Caco-2 (cell line): Measurements from ENCODE around the gene CEBPG. TPM values are rescaled to one million over a fixed set of nuclear protein-coding genes. Genes with fewer than 3 reads are reported as not detected.

Experiments used
- BruUV-seq: library from RNA; stranded (reverse); fragments of 400-500 nt; replicated peaks from 2 replicates; lab custom pipeline; 2021; lab: Mats Ljungman, UMichigan
- CTCF ChIA-PET: fragments of 300-600 bp; sonication (Branson Sonifier 250); formaldehyde crosslinking; loops from one replicate; lab custom pipeline; 2022; ENCODE audit warnings: antibody characterized with exemption; lab: Charles Lee
- POLR2A ChIA-PET: fragments of 300-600 bp; sonication (Branson Sonifier 250); formaldehyde crosslinking; loops from one replicate; lab custom pipeline; 2022; ENCODE audit warnings: antibody characterized with exemption; lab: Charles Lee
- DNase-seq, 2 experiments: peaks; one replicate each; pipeline versions ENCODE4 v3.0.0 to v3.0.0-alpha.2; 2020 to 2022
- H3K27me3 ChIP-seq: replicated peaks from 2 replicates; pipeline ENCODE4 v1.6.0; 2011; ENCODE audit warnings: low read length; ENCODE audit not compliant: control insufficient read depth, insufficient read depth
- H3K36me3 ChIP-seq: 2 replicates; pipeline ENCODE4 v1.5.1; 2011; ENCODE audit warnings: low read length; ENCODE audit not compliant: control insufficient read depth, insufficient read depth
- H3K4me1 ChIP-seq: fragments of 250-450 bp; sonication (Bioruptor Pico); 2 replicates; pipeline ENCODE4 v1.5.1; 2020; ENCODE audit warnings: mild to moderate bottlenecking
- H3K4me3 ChIP-seq: 2 replicates; pipeline ENCODE4 v1.5.1; 2011; ENCODE audit warnings: low read depth, mild to moderate bottlenecking, control low read depth, low read length
- H3K9me3 ChIP-seq: fragments of 250-450 bp; sonication (Bioruptor Pico); 2 replicates; pipeline ENCODE4 v1.5.1; 2020; ENCODE audit warnings: mild to moderate bottlenecking, moderate library complexity
- H3K27ac Mint-ChIP-seq: one replicate; pipeline ENCODE4 v1.8.0; 2022; ENCODE audit warnings: mixed read lengths; ENCODE audit not compliant: unreplicated experiment
- H3K27me3 Mint-ChIP-seq: one replicate; pipeline ENCODE4 v1.8.0; 2022; ENCODE audit warnings: mixed read lengths; ENCODE audit not compliant: insufficient read depth, unreplicated experiment
- H3K36me3 Mint-ChIP-seq: one replicate; pipeline ENCODE4 v1.8.0; 2022; ENCODE audit warnings: mild to moderate bottlenecking, mixed read lengths; ENCODE audit not compliant: insufficient read depth, unreplicated experiment
- H3K4me1 Mint-ChIP-seq: one replicate; pipeline ENCODE4 v1.8.0; 2022; ENCODE audit warnings: low read depth, mixed read lengths; ENCODE audit not compliant: unreplicated experiment
- H3K4me3 Mint-ChIP-seq: one replicate; pipeline ENCODE4 v1.8.0; 2022; ENCODE audit warnings: mild to moderate bottlenecking, moderate library complexity, mixed read lengths; ENCODE audit not compliant: unreplicated experiment
- H3K9me3 Mint-ChIP-seq: one replicate; pipeline ENCODE4 v1.8.0; 2022; ENCODE audit warnings: mixed read lengths; ENCODE audit not compliant: unreplicated experiment
- CTCF ChIP-seq, 2 experiments: fragments of 200-600 bp in 1 of 2; IDR thresholded peaks; 1 replicate in 1 of 2; 2 replicates in 1 of 2; pipeline versions ENCODE4 v1.5.1 to v1.8.0; 2011 to 2022; ENCODE audit warnings: antibody characterized with exemption in 1 of 2, control low read depth in 1 of 2, inconsistent platforms in 1 of 2, low read depth in 1 of 2, low read length in 1 of 2, mild to moderate bottlenecking in 1 of 2, moderate library complexity in 1 of 2; ENCODE audit not compliant: insufficient read depth in 1 of 2, severe bottlenecking in 1 of 2, unreplicated experiment in 1 of 2
- intact Hi-C: fragments of 100-400 bp; cut with micrococcal nuclease; formaldehyde crosslinking; loops from one replicate; pipeline ENCODE4 v1.10.0; 2022; ENCODE audit not compliant: unreplicated experiment
- total RNA-seq: library from RNA; stranded (reverse); gene quantifications from 2 replicates; pipeline ENCODE4 v1.2.3, GENCODE V29; 2022

The CEBPG gene
- total RNA-seq, 1 experiment from 2014 or later = 79.4 TPM

DNA sequence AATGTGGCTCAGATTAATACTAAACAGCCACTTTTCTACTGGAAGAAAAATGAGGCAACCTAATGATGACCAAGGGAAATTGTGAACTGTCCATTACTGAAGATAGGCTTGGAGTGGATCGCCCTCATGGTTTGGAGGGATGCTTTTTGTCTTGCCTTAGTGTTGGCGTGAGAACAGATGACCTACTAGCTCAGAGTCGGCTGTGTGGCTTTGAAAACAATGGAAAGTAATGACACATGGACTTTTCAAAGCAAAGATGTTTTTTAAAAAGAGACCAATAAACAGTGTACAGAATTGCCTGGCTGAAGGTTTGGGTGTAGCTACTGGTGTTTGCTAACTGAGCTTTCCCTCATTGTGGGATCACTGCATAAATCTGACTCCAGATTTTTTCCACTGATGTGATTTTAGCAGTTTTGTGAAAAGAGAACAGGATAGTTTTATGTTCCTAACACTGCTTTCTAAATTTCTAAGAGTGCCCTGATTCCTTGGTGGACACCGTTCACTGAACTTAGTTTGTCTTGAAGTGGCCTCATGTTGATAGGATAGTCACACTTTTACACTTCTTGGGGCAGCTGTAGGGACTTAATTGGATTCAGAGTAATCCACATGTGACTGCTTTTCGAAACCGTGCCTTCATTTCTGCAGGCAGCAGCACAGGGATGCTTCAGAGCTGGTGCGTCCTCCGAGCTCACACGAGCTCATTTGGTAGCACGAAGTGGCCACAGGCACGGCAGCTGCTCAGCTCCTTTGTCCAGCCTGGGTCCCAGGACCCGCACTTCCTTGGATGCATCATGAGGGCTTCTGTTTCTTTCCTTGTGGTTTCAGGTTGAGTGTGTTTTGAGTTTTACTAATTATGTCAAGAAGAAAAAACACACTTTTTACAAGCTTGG, 4.3 kb downstream of the CEBPG start:
- H3K27me3 Mint-ChIP-seq = no peaks in the 10 kb centered on the region
- Histone ChIP-seq H3K4me3 (no peak overlapping the region), H3K9me3 (0 out of 2 replicates have a peak, but pooled peaks cover 3% of the 10 kb centered on the region), H3K36me3 (peaks cover 3% of the 10 kb centered on the region), H3K27me3 (no peaks in the 10 kb centered on the region), H3K4me1 (peaks cover 33% of the 10 kb centered on the region)
- H3K9me3 Mint-ChIP-seq = no peaks in the 10 kb centered on the region
- POLR2A ChIA-PET = interaction anchor here (0.6 kb wide), 2 partner anchors 75 to 202 kb away, joined by 3 read pairs; partner anchors contain the start of gene CEBPA
- TF ChIP-seq CTCF (IDR thresholded peaks at IDR 0.05; ENCODE audit: insufficient read depth in 1 of 2, low read depth in 1 of 2, low read length in 1 of 2, severe bottlenecking in 1 of 2, unreplicated experiment in 1 of 2) = no peak
- intact Hi-C loops = loop anchor here (2.0 kb wide), 1 partner anchor 45 kb away; no protein-coding TSS in a partner anchor
- H3K36me3 Mint-ChIP-seq = peaks cover 80% of the 10 kb centered on the region
- H3K4me1 Mint-ChIP-seq = peaks cover 43% of the 10 kb centered on the region
- DNase-seq = peak in 1 of 2 experiments; percentile 11
- H3K27ac Mint-ChIP-seq = peak overlapping the region; percentile 24
- CTCF ChIA-PET = no interaction called here
- no TSS peak for BruUV-seq
- no peak overlapping the region for H3K4me3 Mint-ChIP-seq

DNA sequence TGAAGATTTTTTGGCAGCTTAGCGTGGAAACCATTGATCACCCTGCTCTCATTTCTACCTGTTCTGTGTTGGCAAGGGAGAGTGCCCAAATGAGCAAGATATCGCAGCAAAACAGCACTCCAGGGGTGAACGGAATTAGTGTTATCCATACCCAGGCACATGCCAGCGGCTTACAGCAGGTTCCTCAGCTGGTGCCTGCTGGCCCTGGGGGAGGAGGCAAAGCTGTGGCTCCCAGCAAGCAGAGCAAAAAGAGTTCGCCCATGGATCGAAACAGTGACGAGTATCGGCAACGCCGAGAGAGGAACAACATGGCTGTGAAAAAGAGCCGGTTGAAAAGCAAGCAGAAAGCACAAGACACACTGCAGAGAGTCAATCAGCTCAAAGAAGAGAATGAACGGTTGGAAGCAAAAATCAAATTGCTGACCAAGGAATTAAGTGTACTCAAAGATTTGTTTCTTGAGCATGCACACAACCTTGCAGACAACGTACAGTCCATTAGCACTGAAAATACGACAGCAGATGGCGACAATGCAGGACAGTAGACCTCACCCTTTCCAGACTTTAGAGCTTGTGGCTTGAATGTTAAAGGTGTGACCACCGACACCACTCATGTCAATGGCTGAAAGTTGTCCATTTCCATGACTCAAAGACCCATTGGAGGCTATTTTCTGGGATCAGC, 5.8 kb downstream of the CEBPG start:
- CTCF ChIA-PET = no interaction called here
- Histone ChIP-seq H3K4me3 (no peak overlapping the region), H3K9me3 (0 out of 2 replicates have a peak, but pooled peaks cover 3% of the 10 kb centered on the region), H3K4me1 (peaks cover 38% of the 10 kb centered on the region), H3K36me3 (peaks cover 6% of the 10 kb centered on the region), H3K27me3 (no peaks in the 10 kb centered on the region)
- POLR2A ChIA-PET = interaction anchor here (0.7 kb wide), 1 partner anchor 77 kb away, joined by 5 read pairs; the partner anchor contains the start of gene CEBPA
- no peak for TF ChIP-seq CTCF (IDR thresholded peaks at IDR 0.05; ENCODE audit: insufficient read depth in 1 of 2, low read depth in 1 of 2, low read length in 1 of 2, severe bottlenecking in 1 of 2, unreplicated experiment in 1 of 2)
- Mint-ChIP-seq H3K27ac (peak overlapping the region; percentile 24), H3K9me3 (no peaks in the 10 kb centered on the region), H3K36me3 (peaks cover 86% of the 10 kb centered on the region), H3K27me3 (no peaks in the 10 kb centered on the region), H3K4me1 (peaks cover 51% of the 10 kb centered on the region), H3K4me3 (no peak overlapping the region)
- DNase-seq = peak in 1 of 2 experiments; percentile 11
- intact Hi-C loops = no loop called here
- BruUV-seq = no TSS peak

- peak in 1 of 2 experiments; percentile 8 for DNase-seq
- no peak overlapping the region for H3K4me3 Mint-ChIP-seq
- ChIA-PET POLR2A (interaction anchor here (1.1 kb wide), 1 partner anchor 23 kb away, joined by 3 read pairs; no protein-coding TSS in a partner anchor), CTCF (no interaction called here)
- no peak for TF ChIP-seq CTCF (IDR thresholded peaks at IDR 0.05; ENCODE audit: insufficient read depth in 1 of 2, low read depth in 1 of 2, low read length in 1 of 2, severe bottlenecking in 1 of 2, unreplicated experiment in 1 of 2)
- intact Hi-C loops = no loop called here
- H3K4me1 Mint-ChIP-seq = peaks cover 41% of the 10 kb centered on the region
- no peaks in the 10 kb centered on the region for H3K9me3 Mint-ChIP-seq
- peaks cover 23% of the 10 kb centered on the region for H3K4me1 ChIP-seq
- no TSS peak for BruUV-seq
- H3K36me3 Mint-ChIP-seq = peaks cover 85% of the 10 kb centered on the region
- peaks cover 8% of the 10 kb centered on the region for H3K36me3 ChIP-seq
- no peaks in the 10 kb centered on the region for H3K27me3 ChIP-seq
- no peak overlapping the region for H3K4me3 ChIP-seq
- no peaks in the 10 kb centered on the region for H3K27me3 Mint-ChIP-seq
- 0 out of 2 replicates have a peak, but pooled peaks cover 3% of the 10 kb centered on the region for H3K9me3 ChIP-seq
- no peak overlapping the region for H3K27ac Mint-ChIP-seq
Measured at GRCh38 chr19:33381101-33381500, 7.6 kb downstream of the CEBPG start.
